GM23338 (cell line): ENCODE data around the gene TRIO. TPM values are rescaled to one million over a fixed set of nuclear protein-coding genes. Genes with fewer than 3 reads are reported as not detected.

ENCODE experiments used
- ATAC-seq: fragments of 200-7000 bp; cut with Tn5 transposase; 3 replicates; pipeline ENCODE4 v1.9.1; 2020
- DNase-seq: peaks from one replicate; pipeline ENCODE4 v3.0.0-alpha.2; 2015; ENCODE audit warnings: low spot score
- H2AFZ ChIP-seq: fragments of 200-600 bp; sonication (generic); 2 replicates; pipeline ENCODE4 v1.8.0; 2016; ENCODE audit warnings: antibody characterized with exemption, mild to moderate bottlenecking, moderate library complexity
- H3F3A ChIP-seq: fragments of 200-600 bp; sonication (generic); replicated peaks from 2 replicates; pipeline ENCODE4 v1.8.0; 2017; ENCODE audit warnings: antibody characterized with exemption, mixed run types, low read depth
- H3K27ac ChIP-seq: fragments of 200-600 bp; sonication (generic); 2 replicates; pipeline ENCODE4 v1.6.1; 2016; ENCODE audit warnings: low read depth
- H3K27me3 ChIP-seq: fragments of 200-600 bp; sonication (generic); 2 replicates; pipeline ENCODE4 v1.8.0; 2016; ENCODE audit warnings: mild to moderate bottlenecking, mixed run types, moderate library complexity; ENCODE audit not compliant: insufficient read depth
- H3K36me3 ChIP-seq: fragments of 200-600 bp; sonication (generic); 2 replicates; pipeline ENCODE4 v1.8.0; 2016; ENCODE audit warnings: mild to moderate bottlenecking; ENCODE audit not compliant: insufficient read depth
- H3K4me1 ChIP-seq: fragments of 200-600 bp; sonication (generic); 2 replicates; pipeline ENCODE4 v1.8.0; 2016; ENCODE audit warnings: mild to moderate bottlenecking, moderate library complexity; ENCODE audit not compliant: insufficient read depth
- H3K4me2 ChIP-seq: fragments of 200-600 bp; sonication (generic); 2 replicates; pipeline ENCODE4 v1.7.1; 2017; ENCODE audit warnings: mixed run types
- H3K4me3 ChIP-seq: fragments of 200-600 bp; sonication (generic); 2 replicates; pipeline ENCODE4 v1.6.1; 2016; ENCODE audit warnings: mixed run types
- H3K79me2 ChIP-seq: fragments of 200-600 bp; sonication (generic); replicated peaks from 2 replicates; pipeline ENCODE4 v1.8.0; 2017; ENCODE audit warnings: mild to moderate bottlenecking; ENCODE audit not compliant: insufficient read depth
- H3K9me2 ChIP-seq: fragments of 200-600 bp; sonication (generic); 2 replicates; pipeline ENCODE4 v1.8.0; 2017; ENCODE audit not compliant: insufficient read depth
- H4K20me1 ChIP-seq: fragments of 200-600 bp; sonication (generic); replicated peaks from 2 replicates; pipeline ENCODE4 v1.8.0; 2017; ENCODE audit warnings: mild to moderate bottlenecking; ENCODE audit not compliant: insufficient read depth
- H3K27ac Mint-ChIP-seq: 2 replicates; pipeline ENCODE4 v1.8.0; 2020; ENCODE audit warnings: inconsistent platforms, mild to moderate bottlenecking, moderate library complexity, mixed read lengths
- H3K27me3 Mint-ChIP-seq: 3 replicates; pipeline ENCODE4 v1.8.0; 2022; ENCODE audit warnings: low read depth, mild to moderate bottlenecking, moderate library complexity, mixed read lengths, inconsistent platforms; ENCODE audit not compliant: insufficient read depth, poor library complexity
- H3K36me3 Mint-ChIP-seq: 3 replicates; pipeline ENCODE4 v1.8.0; 2021; ENCODE audit warnings: low read depth, mild to moderate bottlenecking, inconsistent platforms, moderate library complexity, mixed read lengths
- H3K4me1 Mint-ChIP-seq: 3 replicates; pipeline ENCODE4 v1.8.0; 2020; ENCODE audit warnings: mild to moderate bottlenecking, inconsistent platforms, mixed read lengths
- H3K4me3 Mint-ChIP-seq: 3 replicates; pipeline ENCODE4 v1.8.0; 2021; ENCODE audit warnings: moderate library complexity, mild to moderate bottlenecking, inconsistent platforms, mixed read lengths
- H3K9me3 Mint-ChIP-seq: 3 replicates; pipeline ENCODE4 v1.8.0; 2020; ENCODE audit warnings: moderate library complexity, mild to moderate bottlenecking, inconsistent platforms, mixed read lengths
- CREB1 ChIP-seq: fragments of 250-450 bp; sonication (Bioruptor Pico); IDR thresholded peaks from 2 replicates; pipeline ENCODE4 v1.5.0; 2020; ENCODE audit warnings: low read depth, mild to moderate bottlenecking, moderate library complexity
- EZH2 ChIP-seq: fragments of 200-600 bp; sonication (generic); IDR thresholded peaks from one replicate; pipeline ENCODE4 v1.8.0; 2017; ENCODE audit warnings: antibody characterized with exemption, mild to moderate bottlenecking, low read depth; ENCODE audit not compliant: unreplicated experiment
- JUNB ChIP-seq: IDR thresholded peaks from one replicate; pipeline ENCODE4 v1.6.1; 2016; ENCODE audit warnings: antibody characterized with exemption; ENCODE audit not compliant: unreplicated experiment
- POLR2AphosphoS5 ChIP-seq: IDR thresholded peaks from 2 replicates; pipeline ENCODE4 v1.6.1; 2016; ENCODE audit warnings: antibody characterized with exemption, low read depth
- STAT1 ChIP-seq: IDR thresholded peaks from one replicate; pipeline ENCODE4 v1.6.1; 2016; ENCODE audit warnings: antibody characterized with exemption; ENCODE audit not compliant: unreplicated experiment
- ZNF114 ChIP-seq: fragments of 250-450 bp; sonication (Bioruptor Pico); IDR thresholded peaks from 2 replicates; pipeline ENCODE4 v1.5.0; 2020; ENCODE audit warnings: mild to moderate bottlenecking, moderate library complexity
- ZNF331 ChIP-seq: fragments of 250-450 bp; sonication (Bioruptor Pico); IDR thresholded peaks from 2 replicates; pipeline ENCODE4 v1.5.0; 2020; ENCODE audit warnings: low read depth, mild to moderate bottlenecking, moderate library complexity
- polyA plus RNA-seq: library from polyadenylated mRNA; unstranded; fragments of >200 nt; fragmentation: Nextera tagmentation; extraction: Ambion mirVana; gene quantifications from 2 replicates; pipeline ENCODE4 v1.2.1, GENCODE V29; 2016
- total RNA-seq: library from RNA; depleted of rRNA; stranded (reverse); fragments of >200 nt; shearing (Covaris generic); gene quantifications from 2 replicates; pipeline ENCODE4 v1.2.3, GENCODE V29; 2014
- TF ChIP-seq, protein P1 (sequence below), 2 experiments: fragments of 200-600 bp in 1 of 2; sonication (generic) in 1 of 2; conservative IDR thresholded peaks; 2 replicates each; pipeline versions ENCODE4 v1.5.1 to v1.6.1; 2016 to 2017; ENCODE audit warnings: antibody characterized with exemption in 2 of 2, low read depth in 2 of 2, mild to moderate bottlenecking in 2 of 2, moderate library complexity in 1 of 2
- TF ChIP-seq, protein P2 (sequence below): IDR thresholded peaks from one replicate; pipeline ENCODE4 v1.6.1; 2018; ENCODE audit warnings: antibody characterized with exemption; ENCODE audit not compliant: unreplicated experiment
- TF ChIP-seq, protein P3 (sequence below): IDR thresholded peaks from 2 replicates; pipeline ENCODE4 v1.6.1; 2016; ENCODE audit warnings: antibody characterized with exemption

The TRIO gene
- total and polyA plus RNA-seq, 2 experiments from 2014 or later = 13.8 to 113 TPM

DNA sequence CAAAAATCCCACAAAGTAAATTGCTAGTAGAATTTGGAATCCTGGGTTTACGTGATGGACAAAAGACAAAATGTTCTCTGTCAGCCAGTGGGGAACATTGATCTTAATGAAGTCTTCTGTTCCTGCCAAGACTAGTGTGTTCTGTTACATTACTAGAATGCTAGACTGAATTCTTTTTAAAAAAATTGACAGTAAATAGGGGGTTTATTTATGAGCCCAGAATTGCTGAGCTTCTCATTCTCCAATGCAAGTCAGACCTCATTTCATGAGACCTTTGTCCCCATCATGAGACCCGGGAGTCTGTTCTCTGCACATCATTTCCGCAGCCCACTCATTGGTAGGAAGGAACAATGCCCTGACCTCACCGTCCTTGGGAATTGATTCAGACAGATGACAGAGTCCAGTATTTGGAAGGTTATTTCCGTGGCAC lies 264.6 kb downstream of the TRIO start:
- Histone ChIP-seq H3K9me2 (no peaks in the 10 kb centered on the region), H3F3A (no peaks in the 10 kb centered on the region), H3K4me3 (no peak overlapping the region), H3K27ac (no peak overlapping the region), H3K4me1 (no peaks in the 10 kb centered on the region), H3K27me3 (no peaks in the 10 kb centered on the region), H3K36me3 (peaks cover 15% of the 10 kb centered on the region), H3K79me2 (no peaks in the 10 kb centered on the region), H4K20me1 (no peaks in the 10 kb centered on the region; the same call in 1 of the 2 replicates), H2AFZ (no peak overlapping the region), H3K4me2 (no peak overlapping the region)
- DNase-seq (no peak), ATAC-seq (no peak)
- Mint-ChIP-seq H3K27me3 (peaks cover 1% of the 10 kb centered on the region), H3K27ac (no peak overlapping the region), H3K36me3 (peaks cover 70% of the 10 kb centered on the region), H3K4me3 (no peak overlapping the region), H3K9me3 (peaks cover under 1% of the 10 kb centered on the region; the same call in 1 of the 3 replicates), H3K4me1 (no peaks in the 10 kb centered on the region; the same call in 2 of the 3 replicates)
- TF ChIP-seq JUNB (no peak), STAT1 (no peak), POLR2AphosphoS5 (no peak)
- TF ChIP-seq, protein P1, sequence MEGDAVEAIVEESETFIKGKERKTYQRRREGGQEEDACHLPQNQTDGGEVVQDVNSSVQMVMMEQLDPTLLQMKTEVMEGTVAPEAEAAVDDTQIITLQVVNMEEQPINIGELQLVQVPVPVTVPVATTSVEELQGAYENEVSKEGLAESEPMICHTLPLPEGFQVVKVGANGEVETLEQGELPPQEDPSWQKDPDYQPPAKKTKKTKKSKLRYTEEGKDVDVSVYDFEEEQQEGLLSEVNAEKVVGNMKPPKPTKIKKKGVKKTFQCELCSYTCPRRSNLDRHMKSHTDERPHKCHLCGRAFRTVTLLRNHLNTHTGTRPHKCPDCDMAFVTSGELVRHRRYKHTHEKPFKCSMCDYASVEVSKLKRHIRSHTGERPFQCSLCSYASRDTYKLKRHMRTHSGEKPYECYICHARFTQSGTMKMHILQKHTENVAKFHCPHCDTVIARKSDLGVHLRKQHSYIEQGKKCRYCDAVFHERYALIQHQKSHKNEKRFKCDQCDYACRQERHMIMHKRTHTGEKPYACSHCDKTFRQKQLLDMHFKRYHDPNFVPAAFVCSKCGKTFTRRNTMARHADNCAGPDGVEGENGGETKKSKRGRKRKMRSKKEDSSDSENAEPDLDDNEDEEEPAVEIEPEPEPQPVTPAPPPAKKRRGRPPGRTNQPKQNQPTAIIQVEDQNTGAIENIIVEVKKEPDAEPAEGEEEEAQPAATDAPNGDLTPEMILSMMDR (conservative IDR thresholded peaks at IDR 0.05; ENCODE audit: low read depth in 2 of 2) = no peak
- TF ChIP-seq, protein P2, sequence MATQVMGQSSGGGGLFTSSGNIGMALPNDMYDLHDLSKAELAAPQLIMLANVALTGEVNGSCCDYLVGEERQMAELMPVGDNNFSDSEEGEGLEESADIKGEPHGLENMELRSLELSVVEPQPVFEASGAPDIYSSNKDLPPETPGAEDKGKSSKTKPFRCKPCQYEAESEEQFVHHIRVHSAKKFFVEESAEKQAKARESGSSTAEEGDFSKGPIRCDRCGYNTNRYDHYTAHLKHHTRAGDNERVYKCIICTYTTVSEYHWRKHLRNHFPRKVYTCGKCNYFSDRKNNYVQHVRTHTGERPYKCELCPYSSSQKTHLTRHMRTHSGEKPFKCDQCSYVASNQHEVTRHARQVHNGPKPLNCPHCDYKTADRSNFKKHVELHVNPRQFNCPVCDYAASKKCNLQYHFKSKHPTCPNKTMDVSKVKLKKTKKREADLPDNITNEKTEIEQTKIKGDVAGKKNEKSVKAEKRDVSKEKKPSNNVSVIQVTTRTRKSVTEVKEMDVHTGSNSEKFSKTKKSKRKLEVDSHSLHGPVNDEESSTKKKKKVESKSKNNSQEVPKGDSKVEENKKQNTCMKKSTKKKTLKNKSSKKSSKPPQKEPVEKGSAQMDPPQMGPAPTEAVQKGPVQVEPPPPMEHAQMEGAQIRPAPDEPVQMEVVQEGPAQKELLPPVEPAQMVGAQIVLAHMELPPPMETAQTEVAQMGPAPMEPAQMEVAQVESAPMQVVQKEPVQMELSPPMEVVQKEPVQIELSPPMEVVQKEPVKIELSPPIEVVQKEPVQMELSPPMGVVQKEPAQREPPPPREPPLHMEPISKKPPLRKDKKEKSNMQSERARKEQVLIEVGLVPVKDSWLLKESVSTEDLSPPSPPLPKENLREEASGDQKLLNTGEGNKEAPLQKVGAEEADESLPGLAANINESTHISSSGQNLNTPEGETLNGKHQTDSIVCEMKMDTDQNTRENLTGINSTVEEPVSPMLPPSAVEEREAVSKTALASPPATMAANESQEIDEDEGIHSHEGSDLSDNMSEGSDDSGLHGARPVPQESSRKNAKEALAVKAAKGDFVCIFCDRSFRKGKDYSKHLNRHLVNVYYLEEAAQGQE = no peak
- TF ChIP-seq, protein P3, sequence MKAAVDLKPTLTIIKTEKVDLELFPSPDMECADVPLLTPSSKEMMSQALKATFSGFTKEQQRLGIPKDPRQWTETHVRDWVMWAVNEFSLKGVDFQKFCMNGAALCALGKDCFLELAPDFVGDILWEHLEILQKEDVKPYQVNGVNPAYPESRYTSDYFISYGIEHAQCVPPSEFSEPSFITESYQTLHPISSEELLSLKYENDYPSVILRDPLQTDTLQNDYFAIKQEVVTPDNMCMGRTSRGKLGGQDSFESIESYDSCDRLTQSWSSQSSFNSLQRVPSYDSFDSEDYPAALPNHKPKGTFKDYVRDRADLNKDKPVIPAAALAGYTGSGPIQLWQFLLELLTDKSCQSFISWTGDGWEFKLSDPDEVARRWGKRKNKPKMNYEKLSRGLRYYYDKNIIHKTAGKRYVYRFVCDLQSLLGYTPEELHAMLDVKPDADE = no peak

DNA sequence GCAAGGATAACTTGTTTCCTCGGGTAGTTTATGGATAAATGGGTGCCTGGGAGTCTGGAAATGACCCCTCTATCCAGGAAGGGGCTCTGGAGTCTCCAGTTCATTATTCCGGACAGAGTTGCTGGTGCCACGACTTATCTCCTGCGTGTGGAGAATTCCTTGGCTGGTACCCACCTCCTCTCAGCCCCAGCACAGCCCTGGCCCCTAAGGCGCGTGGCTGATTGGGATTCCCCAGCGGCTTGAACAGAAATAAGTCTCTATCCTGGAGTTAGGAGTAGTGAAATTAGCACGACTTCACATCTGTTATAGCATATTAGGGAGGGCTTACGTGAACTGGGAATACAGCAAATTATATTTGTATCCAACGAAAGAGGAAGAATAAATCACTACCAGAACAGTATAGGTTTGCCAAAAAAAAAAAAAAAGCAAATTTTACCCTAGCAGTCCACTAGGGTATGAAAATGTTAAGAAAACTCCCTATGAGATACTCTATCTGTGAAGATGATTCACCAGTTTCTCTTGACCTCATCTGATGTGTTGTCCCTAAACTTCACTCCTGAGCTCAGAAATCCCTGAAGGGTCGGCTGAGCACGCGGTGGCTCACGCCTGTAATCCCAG lies 265.9 kb downstream of the TRIO start:
- Mint-ChIP-seq H3K36me3 (peaks cover 69% of the 10 kb centered on the region), H3K4me3 (no peak overlapping the region), H3K4me1 (peaks cover 11% of the 10 kb centered on the region), H3K9me3 (no peaks in the 10 kb centered on the region), H3K27me3 (no peaks in the 10 kb centered on the region), H3K27ac (no peak overlapping the region)
- Histone ChIP-seq H3K9me2 (no peaks in the 10 kb centered on the region), H3K4me2 (no peak overlapping the region), H3F3A (no peaks in the 10 kb centered on the region), H3K36me3 (peaks cover 17% of the 10 kb centered on the region), H3K79me2 (no peaks in the 10 kb centered on the region), H3K4me1 (peaks cover 5% of the 10 kb centered on the region; the same call in 1 of the 2 replicates), H2AFZ (no peak overlapping the region), H3K4me3 (no peak overlapping the region), H3K27me3 (no peaks in the 10 kb centered on the region), H3K27ac (no peak overlapping the region), H4K20me1 (no peaks in the 10 kb centered on the region; the same call in 1 of the 2 replicates)
- TF ChIP-seq, protein P3 = no peak
- TF ChIP-seq EZH2 (no peak), ZNF114 (no peak), STAT1 (no peak), POLR2AphosphoS5 (no peak), CREB1 (CRISPR knock-in tag) (no peak), ZNF331 (CRISPR knock-in tag) (no peak)
- TF ChIP-seq, protein P1 (conservative IDR thresholded peaks at IDR 0.05; ENCODE audit: low read depth in 2 of 2) = no peak
- no peak for ATAC-seq
- DNase-seq = no peak
